Lung (tissue), 12 donors: ENCODE data around the gene KCTD17. TPM values are rescaled to one million over a fixed set of nuclear protein-coding genes. Genes with fewer than 3 reads are reported as not detected.

Source experiments
- ATAC-seq: fragments of 200-7000 bp; cut with Tn5 transposase; one replicate; pipeline ENCODE4 v1.9.1; 2020; ENCODE audit warnings: moderate number of reproducible peaks; ENCODE audit not compliant: insufficient read depth, low FRiP score
- DNase-seq, 3 donors: peaks; one replicate each; pipeline ENCODE4 v3.0.0-alpha.2; 2013 to 2017
- H3K27ac ChIP-seq, 2 donors: one replicate each; pipeline ENCODE4 v1.5.1; 2013; ENCODE audit warnings: mild to moderate bottlenecking in 2 of 2, moderate library complexity in 2 of 2, control low read depth in 1 of 2, inconsistent platforms in 1 of 2, low read depth in 1 of 2, low read length in 1 of 2
- H3K27me3 ChIP-seq, 3 donors: one replicate each; pipeline ENCODE4 v1.5.1; 2013; ENCODE audit warnings: low read length in 2 of 3; ENCODE audit not compliant: control insufficient read depth in 3 of 3, insufficient read depth in 3 of 3
- H3K36me3 ChIP-seq, 4 donors: one replicate each; pipeline ENCODE4 v1.5.1; 2013; ENCODE audit warnings: low read length in 4 of 4, mild to moderate bottlenecking in 1 of 4, moderate library complexity in 1 of 4; ENCODE audit not compliant: control insufficient read depth in 4 of 4, insufficient read depth in 4 of 4
- H3K4me1 ChIP-seq, 5 donors: one replicate each; pipeline ENCODE4 v1.5.1; 2013; ENCODE audit warnings: low read length in 5 of 5, mild to moderate bottlenecking in 2 of 5, moderate library complexity in 1 of 5; ENCODE audit not compliant: control insufficient read depth in 5 of 5, insufficient read depth in 5 of 5
- H3K4me3 ChIP-seq: one replicate; pipeline ENCODE4 v1.5.1; 2013; ENCODE audit warnings: mild to moderate bottlenecking, control low read depth, moderate library complexity
- H3K9ac ChIP-seq, 2 donors: one replicate each; pipeline ENCODE4 v1.5.1; 2013; ENCODE audit warnings: low read length in 2 of 2, control low read depth in 1 of 2; ENCODE audit not compliant: insufficient read depth in 1 of 2
- H3K9me3 ChIP-seq, 4 donors: one replicate each; pipeline ENCODE4 v1.5.1; 2013; ENCODE audit warnings: low read length in 3 of 4, mild to moderate bottlenecking in 1 of 4, moderate library complexity in 1 of 4; ENCODE audit not compliant: control insufficient read depth in 4 of 4, insufficient read depth in 3 of 4
- CTCF ChIP-seq: IDR thresholded peaks from 2 replicates; pipeline ENCODE4 v1.5.1; 2012; ENCODE audit warnings: mild to moderate bottlenecking; ENCODE audit errors: control extremely low read depth, extremely low read depth
- WGBS, 2 donors: extraction: QIAGEN DNeasy Blood & Tissue Kit; methylation state at CpG; one replicate each; pipeline ENCODE4 v1.1.7; 2013; 5-methylcytosine and 5-hydroxymethylcytosine counted together
- polyA plus RNA-seq, 2 donors: library from polyadenylated mRNA; stranded (reverse); fragments of 200-250 nt; gene quantifications; one replicate each; pipeline ENCODE4 v1.2.1, GENCODE V29; 2013
- total RNA-seq, 2 donors: library from RNA; depleted of rRNA in 1 of 2; stranded (reverse); fragments of >200 nt in 1 of 2; gene quantifications; one replicate each; pipeline ENCODE4 v1.2.1, GENCODE V29; 2014 to 2021
- donor health status: control.
- donor health status: control.
- donor health status: Bipolar disorder and iron deficiency.
- donor health status: healthy.
- donor health status: DM: yes; HTN: yes; CAD: no.

Gene KCTD17
- total and polyA plus RNA-seq, 4 donors, result 9.7 to 26.0 (median 18.3) TPM

- ATAC-seq (peak; percentile 29), DNase-seq (peak; percentile 80 to 86 (median 81))
- no peaks in the 10 kb centered on the region for H3K9me3 ChIP-seq
- no peak for TF ChIP-seq CTCF
- H3K9ac ChIP-seq, result no peak overlapping the region
- H3K27ac ChIP-seq, result peak overlapping the region; percentile 94 to 97
- peaks cover 0 to 10% (median 0%) of the 10 kb centered on the region in 4 donors for H3K36me3 ChIP-seq
- WGBS, 2 donors, result 1 to 2% methylated on average over 35 of the region's 35 CpGs
- no peaks in the 10 kb centered on the region for H3K27me3 ChIP-seq
- H3K4me3 ChIP-seq, result peak overlapping the region; percentile 80
- H3K4me1 ChIP-seq, result peaks cover 0 to 35% (median 18%) of the 10 kb centered on the region in 5 donors
Observed at GRCh38 chr22:37018815-37019308, 32.7 kb upstream of the KCTD17 start.

- peak within 1 kb of the TSS; percentile 8 to 79 for H3K9ac ChIP-seq
- no peak for TF ChIP-seq CTCF
- peaks cover 0 to 35% (median 18%) of the 10 kb centered on the region in 5 donors for H3K4me1 ChIP-seq
- DNase-seq (peak; percentile 84 to 91 (median 86)), ATAC-seq (peak; percentile 69)
- no peaks in the 10 kb centered on the region for H3K9me3 ChIP-seq
- peak within 1 kb of the TSS; percentile 80 for H3K4me3 ChIP-seq
- H3K27ac ChIP-seq, result peak within 1 kb of the TSS; percentile 94 to 97
- H3K27me3 ChIP-seq, result no peaks in the 10 kb centered on the region
- WGBS, 2 donors, result 1% methylated on average over 53 to 107 of the region's 107 CpGs
- peaks cover 0 to 16% (median under 1%) of the 10 kb centered on the region in 4 donors for H3K36me3 ChIP-seq
Observed at GRCh38 chr22:37019309-37020191, 32.0 kb upstream of the KCTD17 start, which contains the start of the genes MPST and TST. Gene MPST, plus strand, starts transcription at chr22:37019742. Its CDS starts 95 bp downstream, at chr22:37019837. Gene TST, minus strand, starts transcription at chr22:37019447. Its CDS starts 715 bp downstream, at chr22:37018732.

GRCh38 chr22:37020192-37020479 is 31.4 kb upstream of the KCTD17 start:
- Histone ChIP-seq H3K36me3 (peaks cover 0 to 18% (median 5%) of the 10 kb centered on the region in 4 donors), H3K9ac (peak overlapping the region; percentile 8 to 79), H3K27ac (peak overlapping the region; percentile 94 to 97), H3K27me3 (no peaks in the 10 kb centered on the region), H3K4me1 (peaks cover 0 to 35% (median 14%) of the 10 kb centered on the region in 5 donors), H3K4me3 (peak overlapping the region; percentile 80), H3K9me3 (no peaks in the 10 kb centered on the region)
- WGBS, 2 donors, result 0% methylated on average over 5 of the region's 5 CpGs
- peak in 2 of 3 donors; percentile 46 to 55 for DNase-seq
- no peak for ATAC-seq
- TF ChIP-seq CTCF, result no peak
